ENCODE measurements around the gene RPS3. TPM values are rescaled to one million over a fixed set of nuclear protein-coding genes. Genes with fewer than 3 reads are reported as not detected.

RPS3 gene
- total RNA-seq, 1 experiment from 2014 or later, result 4,109 TPM

GRCh38 chr11:75426720-75427086 lies 27.4 kb downstream of the RPS3 start:
- TF ChIP-seq RAD21 (IDR thresholded peaks at IDR 0.05; ENCODE audit: low read depth) (no peak), CBX3 (IDR thresholded peaks at IDR 0.05; ENCODE audit: low read depth) (no peak), SIN3A (IDR thresholded peaks at IDR 0.05; ENCODE audit: low read depth) (no peak), POLR2AphosphoS5 (IDR thresholded peaks at IDR 0.05; ENCODE audit: low read depth, low read length) (no peak), ZNF274 (IDR thresholded peaks at IDR 0.05; ENCODE audit: low read depth, low read length) (no peak)
- Histone ChIP-seq H3K9me3 (ENCODE audit: control insufficient read depth in 1 of 2, insufficient read depth in 1 of 2, low read depth in 1 of 2, low read length in 2 of 2) (no peaks in the 10 kb centered on the region), H3K4me1 (ENCODE audit: control insufficient read depth in 1 of 2, insufficient read depth in 2 of 2, low read length in 2 of 2) (peaks cover 0 to 16% of the 10 kb centered on the region in 2 experiments; a peak in 1 of 4 replicates), H3K9me2 (ENCODE audit: insufficient read depth) (no peaks in the 10 kb centered on the region), H3K27me3 (ENCODE audit: insufficient read depth, low read length) (no peaks in the 10 kb centered on the region), H4K20me1 (ENCODE audit: insufficient read depth) (no peaks in the 10 kb centered on the region), H3K36me3 (ENCODE audit: control insufficient read depth in 1 of 2, insufficient read depth in 2 of 2, low read length in 2 of 2) (peaks cover 0 to 8% of the 10 kb centered on the region in 2 experiments; a peak in 3 of 4 replicates), H3K79me2 (ENCODE audit: insufficient read depth, low read length) (no peaks in the 10 kb centered on the region), H3K4me3 (replicated peaks in 1 of 2; ENCODE audit: low read depth in 1 of 2, low read length in 2 of 2) (no peak overlapping the region), H2AFZ (ENCODE audit: low read depth, low read length, poor library complexity, severe bottlenecking) (no peak overlapping the region), H3K9ac (ENCODE audit: low read length) (no peak overlapping the region), H3K4me2 (ENCODE audit: low read length) (no peak overlapping the region), H3K27ac (ENCODE audit: low read depth, low read length) (no peak overlapping the region)
- intact Hi-C loops (cut with micrococcal nuclease), result no loop called here
- no TSS peak for BruUV-seq (replicated peaks)
- RAD21 ChIA-PET (ENCODE audit: low non-redundant PET in 1 of 2, low total read pairs in 2 of 2, uncharacterized antibody in 2 of 2, unreplicated experiment in 2 of 2), result no interaction called here
- DNase-seq (ENCODE audit: low read depth, low spot score) (no peak), ATAC-seq (no peak)
- CTCF ChIA-PET, result no interaction called here
- POLR2A ChIA-PET, result no interaction called here

- H3K27me3 ChIP-seq (ENCODE audit: insufficient read depth, low read length), result no peaks in the 10 kb centered on the region
- no TSS peak for BruUV-seq (replicated peaks)
These were observed 27.9 kb downstream of the RPS3 start for GRCh38 chr11:75427181-75427580.

More at GRCh38 chr11:75427181-75427580, 27.9 kb downstream of the RPS3 start:
- Histone ChIP-seq H3K9me3 (ENCODE audit: control insufficient read depth in 1 of 2, insufficient read depth in 1 of 2, low read depth in 1 of 2, low read length in 2 of 2) (no peaks in the 10 kb centered on the region), H3K36me3 (ENCODE audit: control insufficient read depth in 1 of 2, insufficient read depth in 2 of 2, low read length in 2 of 2) (peaks cover 0 to 6% of the 10 kb centered on the region in 2 experiments; a peak in 3 of 4 replicates), H3K4me1 (ENCODE audit: control insufficient read depth in 1 of 2, insufficient read depth in 2 of 2, low read length in 2 of 2) (peaks cover 0 to 19% of the 10 kb centered on the region in 2 experiments; a peak in 2 of 4 replicates), H4K20me1 (ENCODE audit: insufficient read depth) (no peaks in the 10 kb centered on the region), H3K4me2 (ENCODE audit: low read length) (no peak overlapping the region), H3K4me3 (replicated peaks in 1 of 2; ENCODE audit: low read depth in 1 of 2, low read length in 2 of 2) (no peak overlapping the region), H3K27ac (ENCODE audit: low read depth, low read length) (no peak overlapping the region), H3K9me2 (ENCODE audit: insufficient read depth) (no peaks in the 10 kb centered on the region), H3K9ac (ENCODE audit: low read length) (no peak overlapping the region), H3K79me2 (ENCODE audit: insufficient read depth, low read length) (no peaks in the 10 kb centered on the region), H2AFZ (ENCODE audit: low read depth, low read length, poor library complexity, severe bottlenecking) (no peak overlapping the region)
- no peak for TF ChIP-seq ATF3 (IDR thresholded peaks at IDR 0.05)
- TF ChIP-seq YY1 (IDR thresholded peaks at IDR 0.05; ENCODE audit: extremely low read depth, insufficient replicate concordance, low read depth, low read length), result no peak
- no peak for TF ChIP-seq REST (IDR thresholded peaks at IDR 0.05; ENCODE audit: low read depth)
- TF ChIP-seq SRF (IDR thresholded peaks at IDR 0.05; ENCODE audit: low read depth), result no peak
- POLR2A ChIA-PET, result no interaction called here
- CTCF ChIA-PET, result no interaction called here
- no peak for DNase-seq (ENCODE audit: low read depth, low spot score)
- RAD21 ChIA-PET (ENCODE audit: low non-redundant PET in 1 of 2, low total read pairs in 2 of 2, uncharacterized antibody in 2 of 2, unreplicated experiment in 2 of 2), result no interaction called here
- no peak for ATAC-seq
- intact Hi-C loops (cut with micrococcal nuclease), result no loop called here
